IMR-90 (cell line): Measurements from ENCODE around the gene PDZD2. TPM values are rescaled to one million over a fixed set of nuclear protein-coding genes. Genes with fewer than 3 reads are reported as not detected.

Experiments used
- ATAC-seq: fragments of 200-7000 bp; cut with Tn5 transposase; 2 replicates; pipeline ENCODE4 v1.9.1; 2020; ENCODE audit warnings: low read depth, mild to moderate bottlenecking, moderate library complexity
- BruUV-seq: library from RNA; stranded (reverse); fragments of 400-500 nt; replicated peaks from 2 replicates; lab custom pipeline; 2021; lab: Mats Ljungman, UMichigan
- CTCF ChIA-PET: fragments of 300-600 bp; formaldehyde crosslinking; extraction: SDS; loops from one replicate; lab custom pipeline; 2021; ENCODE audit warnings: antibody characterized with exemption; lab: Yijun Ruan, JAX
- POLR2A ChIA-PET: fragments of 300-600 bp; sonication (Branson Sonifier 250); formaldehyde crosslinking; loops from one replicate; lab custom pipeline; 2022; ENCODE audit warnings: antibody characterized with exemption; ENCODE audit not compliant: unreplicated experiment; lab: Charles Lee
- DNase-seq: peaks from one replicate; pipeline ENCODE4 v3.0.0; 2013
- H2AFZ ChIP-seq: replicated peaks from 2 replicates; pipeline ENCODE3; 2013; ENCODE audit warnings: low read length, mild to moderate bottlenecking; ENCODE audit not compliant: poor library complexity
- H2AK5ac ChIP-seq: 2 replicates; pipeline ENCODE4 v1.6.1; 2013; ENCODE audit warnings: low read depth, low read length, inconsistent platforms
- H2AK9ac ChIP-seq: replicated peaks from 2 replicates; pipeline ENCODE3; 2013; ENCODE audit warnings: mild to moderate bottlenecking, low read depth, low read length, moderate library complexity; ENCODE audit not compliant: poor library complexity
- H2BK120ac ChIP-seq: 2 replicates; pipeline ENCODE4 v1.6.1; 2013; ENCODE audit warnings: low read depth, low read length, inconsistent platforms
- H2BK15ac ChIP-seq: 3 replicates; pipeline ENCODE4 v1.6.1; 2013; ENCODE audit warnings: low read depth, low read length, inconsistent platforms
- H2BK20ac ChIP-seq: 2 replicates; pipeline ENCODE4 v1.6.1; 2013; ENCODE audit warnings: low read depth, mild to moderate bottlenecking, inconsistent platforms, low read length, moderate library complexity
- H2BK5ac ChIP-seq: 2 replicates; pipeline ENCODE4 v1.6.1; 2013; ENCODE audit warnings: mild to moderate bottlenecking, low read depth, low read length, inconsistent platforms; ENCODE audit not compliant: poor library complexity, severe bottlenecking
- H3K14ac ChIP-seq: replicated peaks from 2 replicates; pipeline ENCODE4 v1.6.1; 2013; ENCODE audit warnings: low read depth, low read length, inconsistent platforms
- H3K18ac ChIP-seq: 2 replicates; pipeline ENCODE4 v1.6.1; 2013; ENCODE audit warnings: low read depth, low read length, control low read depth
- H3K23ac ChIP-seq: 2 replicates; pipeline ENCODE4 v1.6.1; 2013; ENCODE audit warnings: low read depth, low read length, inconsistent platforms
- H3K27ac ChIP-seq: 2 replicates; pipeline ENCODE4 v1.5.1; 2013; ENCODE audit warnings: mild to moderate bottlenecking, control low read depth, low read length; ENCODE audit not compliant: insufficient read depth
- H3K27me3 ChIP-seq: 2 replicates; pipeline ENCODE4 v1.6.1; 2013; ENCODE audit warnings: low read length; ENCODE audit not compliant: control insufficient read depth, insufficient read depth
- H3K36me3 ChIP-seq: 2 replicates; pipeline ENCODE4 v1.6.1; 2013; ENCODE audit warnings: low read length, mixed read lengths; ENCODE audit not compliant: control insufficient read depth, insufficient read depth
- H3K4ac ChIP-seq: 2 replicates; pipeline ENCODE4 v1.6.1; 2013; ENCODE audit warnings: low read depth, low read length, inconsistent platforms
- H3K4me1 ChIP-seq: 2 replicates; pipeline ENCODE4 v1.6.1; 2013; ENCODE audit warnings: low read length, mixed read lengths; ENCODE audit not compliant: control insufficient read depth, insufficient read depth
- H3K4me2 ChIP-seq: 2 replicates; pipeline ENCODE4 v1.6.1; 2013; ENCODE audit warnings: low read depth, mild to moderate bottlenecking, control low read depth, low read length, moderate library complexity
- H3K4me3 ChIP-seq: 2 replicates; pipeline ENCODE4 v1.5.1; 2013; ENCODE audit warnings: low read depth, mild to moderate bottlenecking, control low read depth, low read length, moderate library complexity; ENCODE audit not compliant: insufficient read depth
- H3K56ac ChIP-seq: 2 replicates; pipeline ENCODE4 v1.6.1; 2013; ENCODE audit warnings: low read length, inconsistent platforms; ENCODE audit not compliant: insufficient read depth; ENCODE audit errors: extremely low read depth
- H3K79me1 ChIP-seq, 2 experiments: 2 replicates each; pipeline ENCODE4 v1.6.1; 2013; ENCODE audit warnings: low read length in 2 of 2, inconsistent platforms in 1 of 2, low read depth in 1 of 2
- H3K9ac ChIP-seq: 2 replicates; pipeline ENCODE4 v1.6.1; 2013; ENCODE audit warnings: low read depth, low read length, control low read depth
- H3K9me1 ChIP-seq: 2 replicates; pipeline ENCODE4 v1.6.1; 2013; ENCODE audit warnings: low read length, inconsistent platforms; ENCODE audit not compliant: insufficient read depth
- H3K9me3 ChIP-seq: 2 replicates; pipeline ENCODE4 v1.6.1; 2013; ENCODE audit warnings: low read length; ENCODE audit not compliant: control insufficient read depth, insufficient read depth
- H4K20me1 ChIP-seq: 2 replicates; pipeline ENCODE4 v1.6.1; 2013; ENCODE audit warnings: low read length, inconsistent platforms; ENCODE audit not compliant: insufficient read depth
- H4K5ac ChIP-seq: 2 replicates; pipeline ENCODE4 v1.6.1; 2013; ENCODE audit warnings: mild to moderate bottlenecking, low read depth, low read length, control low read depth
- H4K8ac ChIP-seq, 2 experiments: 2 replicates each; pipeline ENCODE4 v1.6.1; 2013; ENCODE audit warnings: low read depth in 2 of 2, low read length in 2 of 2, control low read depth in 1 of 2, inconsistent platforms in 1 of 2
- H4K91ac ChIP-seq: 2 replicates; pipeline ENCODE4 v1.6.1; 2013; ENCODE audit warnings: low read depth, low read length, inconsistent platforms; ENCODE audit not compliant: insufficient read depth
- CEBPB ChIP-seq: IDR thresholded peaks from 2 replicates; pipeline ENCODE4 v1.6.1; 2012; ENCODE audit warnings: low read depth, low read length, improper control_type of control experiment
- FOS ChIP-seq: fragments of 150-350 bp; IDR thresholded peaks from 2 replicates; pipeline ENCODE4 v1.6.1; 2016; ENCODE audit warnings: low read depth, low read length
- RCOR1 ChIP-seq: IDR thresholded peaks from 2 replicates; pipeline ENCODE4 v1.6.1; 2012; ENCODE audit warnings: mild to moderate bottlenecking, low read length, improper control_type of control experiment; ENCODE audit not compliant: insufficient replicate concordance
- SMC3 ChIP-seq: fragments of 150-350 bp; IDR thresholded peaks from 2 replicates; pipeline ENCODE4 v1.6.1; 2016; ENCODE audit warnings: low read depth, mild to moderate bottlenecking, antibody characterized with exemption, low read length, moderate library complexity
- USF2 ChIP-seq: fragments of 150-350 bp; IDR thresholded peaks from 2 replicates; pipeline ENCODE4 v1.6.1; 2017; ENCODE audit warnings: mild to moderate bottlenecking, antibody characterized with exemption, low read length, low read depth
- WGBS, 2 experiments: methylation state at CpG; one replicate each; pipeline versions ENCODE4 v1.1.5 to v1.1.7; 2013; ENCODE audit warnings: missing lambda C conversion rate in 2 of 2; ENCODE audit not compliant: insufficient read length in 1 of 2; ENCODE audit errors: extremely low coverage in 2 of 2; 5-methylcytosine and 5-hydroxymethylcytosine counted together
- dilution Hi-C: fragments of 300-500 bp; cut with HindIII; formaldehyde crosslinking; loops from one replicate; pipeline ENCODE4 v1.14.3; 2018; ENCODE audit warnings: low sequenced_read_pairs; ENCODE audit not compliant: unreplicated experiment
- in situ Hi-C: fragments of 300-500 bp; cut with MboI; formaldehyde crosslinking; loops from 3 replicates; pipeline ENCODE4 v1.14.3; 2019; ENCODE audit warnings: low sequenced_read_pairs, inconsistent platforms, mixed read lengths
- intact Hi-C: fragments of 100-400 bp; cut with micrococcal nuclease; formaldehyde crosslinking; loops from 2 replicates; pipeline ENCODE4 v1.10.0; 2022
- polyA plus RNA-seq, 3 experiments: library from polyadenylated mRNA; depleted of rRNA; stranded (reverse); fragments of >200 nt; gene quantifications; 2 replicates each; pipeline ENCODE4 v1.2.3, GENCODE V29; 2012; ENCODE audit warnings: low replicate concordance in 1 of 3
- total RNA-seq: library from RNA; depleted of rRNA; stranded (reverse); fragments of >200 nt; gene quantifications from 2 replicates; pipeline ENCODE4 v1.2.3, GENCODE V29; 2012

PDZD2 gene
- total and polyA plus RNA-seq, 2 of the 4 experiments (the other 2 are of a cell fraction): under 0.01 to 0.02 TPM

- H2BK5ac ChIP-seq: no peak overlapping the region
- H3K9me3 ChIP-seq: no peaks in the 10 kb centered on the region
- no peak overlapping the region for H3K56ac ChIP-seq
- no peak overlapping the region for H4K91ac ChIP-seq
- ATAC-seq: no peak
- no peak overlapping the region for H3K4me3 ChIP-seq
- H3K9ac ChIP-seq: no peak overlapping the region
- H3K4me2 ChIP-seq: no peak overlapping the region
- ChIA-PET POLR2A (no interaction called here), CTCF (no interaction called here)
- H3K79me1 ChIP-seq: peaks cover 6 to 15% of the 10 kb centered on the region in 2 experiments; a peak in 3 of 4 replicates
- H4K5ac ChIP-seq: no peak overlapping the region
- H3K9me1 ChIP-seq: no peaks in the 10 kb centered on the region
- H2AFZ ChIP-seq: no peak overlapping the region
- intact Hi-C loops: no loop called here
- in situ Hi-C loops: no loop called here
- H4K8ac ChIP-seq: no peak overlapping the region
- H3K36me3 ChIP-seq: peaks cover 59% of the 10 kb centered on the region
- BruUV-seq: no TSS peak
- H3K4me1 ChIP-seq: no peaks in the 10 kb centered on the region
- 100% methylated on average over 4 of the region's 12 CpGs; no CpG with 5 or more reads in 1 of the 2 experiments for WGBS, 2 experiments
- no peak overlapping the region for H3K27ac ChIP-seq
- no peak overlapping the region for H2BK120ac ChIP-seq
- no peaks in the 10 kb centered on the region for H4K20me1 ChIP-seq
- no peak overlapping the region for H3K23ac ChIP-seq
- H3K27me3 ChIP-seq: no peaks in the 10 kb centered on the region
- H2BK20ac ChIP-seq: no peak overlapping the region
- no peak overlapping the region for H2AK5ac ChIP-seq
- dilution Hi-C loops: no loop called here
- H2AK9ac ChIP-seq: no peak overlapping the region
- no peak overlapping the region for H3K4ac ChIP-seq
- no peak for DNase-seq
- H3K18ac ChIP-seq: no peak overlapping the region
- no peak overlapping the region for H2BK15ac ChIP-seq
- H3K14ac ChIP-seq: no peak overlapping the region
- TF ChIP-seq FOS (no peak), USF2 (no peak), CEBPB (no peak), SMC3 (no peak), RCOR1 (no peak)
Observed at GRCh38 chr5:32103521-32103920, 464.6 kb downstream of the PDZD2 start.
